ENCODE results near the gene RETN. TPM values are rescaled to one million over a fixed set of nuclear protein-coding genes. Genes with fewer than 3 reads are reported as not detected.

Gene RETN
- total and polyA plus RNA-seq, 10 donors = 5.4 to 60.6 (median 17.4) TPM

DNA sequence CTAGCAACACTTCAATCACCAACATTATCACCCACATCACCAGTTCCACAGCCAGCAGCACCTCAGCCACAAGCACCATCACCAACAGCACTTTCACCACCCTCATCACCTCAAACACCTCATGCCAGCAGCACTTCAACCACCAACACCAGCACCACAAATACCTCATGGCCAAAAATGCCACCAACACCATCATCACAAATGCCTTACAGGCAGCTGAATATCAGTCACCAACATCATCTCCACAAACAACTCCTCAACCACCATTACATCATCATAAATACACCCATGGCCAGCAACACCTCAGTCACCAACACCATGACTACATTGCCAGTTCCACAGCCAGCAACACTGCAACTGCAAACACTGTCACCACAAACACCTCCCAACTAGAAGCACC, 22.6 kb downstream of the RETN start:
- H3K27me3 ChIP-seq (replicated peaks in 1 of 7) = peaks cover 0 to 18% (median 0%) of the 10 kb centered on the region in 7 donors
- H3K4me3 ChIP-seq = no peak overlapping the region
- DNase-seq = no peak
- H3K36me3 ChIP-seq = peaks cover 0 to 15% (median 0%) of the 10 kb centered on the region in 6 donors
- intact Hi-C loops (cut with DNase I; ENCODE audit: low total_unique reads) = no loop called here
- peaks cover 6 to 50% (median 19%) of the 10 kb centered on the region in 6 donors for H3K4me1 ChIP-seq
- TF ChIP-seq POLR2A (IDR thresholded peaks at IDR 0.05) = no peak
- no peak for TF ChIP-seq POLR2AphosphoS5 (IDR thresholded peaks at IDR 0.05)
- no peak for TF ChIP-seq CTCF (IDR thresholded peaks at IDR 0.05 in 8 of 11, conservative IDR thresholded peaks at IDR 0.05 in 3 of 11)
- H3K9me3 ChIP-seq = no peaks in the 10 kb centered on the region
- peak overlapping the region in 1 of 8 donors; percentile 78 for H3K27ac ChIP-seq

DNA sequence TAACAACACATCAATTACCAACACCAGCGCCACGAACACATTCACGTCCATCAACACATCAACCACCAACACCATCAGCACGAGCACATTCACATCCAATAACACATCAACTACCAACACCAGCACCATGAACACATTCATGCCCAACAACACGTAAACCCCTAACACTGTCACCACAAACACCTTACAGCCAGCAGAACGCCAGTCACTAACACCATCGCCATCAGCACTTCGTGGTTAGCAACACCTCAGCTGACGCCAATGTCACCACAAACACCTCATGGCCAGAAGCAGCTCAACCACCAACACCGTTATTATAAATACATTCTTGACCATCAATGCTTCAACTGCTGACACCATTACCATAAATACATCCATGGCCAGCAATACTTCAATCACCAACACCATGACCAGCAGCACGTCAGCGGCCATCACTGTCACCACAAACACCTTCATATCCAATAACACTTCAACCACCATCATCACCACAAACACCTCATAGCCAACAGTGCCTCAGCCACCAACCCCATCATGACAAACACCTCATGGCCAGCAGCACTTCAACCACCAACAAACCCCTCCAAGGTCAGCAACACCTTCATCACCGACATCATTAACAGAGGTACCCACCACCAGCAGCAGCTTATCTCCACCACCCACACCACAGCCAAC, 23.7 kb downstream of the RETN start:
- H3K4me1 ChIP-seq = peaks cover 6 to 60% (median 19%) of the 10 kb centered on the region in 6 donors
- intact Hi-C loops (cut with DNase I; ENCODE audit: low total_unique reads) = no loop called here
- peak overlapping the region in 2 of 8 donors; percentile 16 to 78 for H3K27ac ChIP-seq
- WGBS, 5 donors = 61 to 78% (median 66%) methylated on average over 13 of the region's 13 CpGs
- peak overlapping the region in 1 of 8 donors; percentile 13 for H3K4me3 ChIP-seq
- H3K36me3 ChIP-seq = peaks cover 0 to 23% (median 0%) of the 10 kb centered on the region in 6 donors
- DNase-seq = no peak
- H3K27me3 ChIP-seq (replicated peaks in 1 of 7) = peaks cover 0 to 27% (median 0%) of the 10 kb centered on the region in 7 donors
- no peaks in the 10 kb centered on the region for H3K9me3 ChIP-seq
- no peak for TF ChIP-seq CTCF (IDR thresholded peaks at IDR 0.05 in 8 of 11, conservative IDR thresholded peaks at IDR 0.05 in 3 of 11)

- H3K9me3 ChIP-seq = no peaks in the 10 kb centered on the region
- H3K36me3 ChIP-seq = peaks cover 0 to 16% (median 0%) of the 10 kb centered on the region in 6 donors
- H3K4me1 ChIP-seq = peaks cover 6 to 73% (median 28%) of the 10 kb centered on the region in 6 donors
- H3K27ac ChIP-seq = peak overlapping the region in 6 of 8 donors; percentile 8 to 78 (median 40)
- TF ChIP-seq CTCF (IDR thresholded peaks at IDR 0.05 in 8 of 11, conservative IDR thresholded peaks at IDR 0.05 in 3 of 11) = no peak
- no peak for TF ChIP-seq POLR2A (IDR thresholded peaks at IDR 0.05)
- peak in 1 of 3 donors; percentile 9 for TF ChIP-seq POLR2AphosphoS5 (IDR thresholded peaks at IDR 0.05)
- intact Hi-C loops (cut with DNase I; ENCODE audit: low total_unique reads) = no loop called here
- no peak overlapping the region for H3K4me3 ChIP-seq
- peaks cover 0 to 36% (median 0%) of the 10 kb centered on the region in 7 donors for H3K27me3 ChIP-seq (replicated peaks in 1 of 7)
- WGBS, 5 donors = 38 to 69% (median 43%) methylated on average over 3 to 4 of the region's 4 CpGs
- DNase-seq = no peak
Observed at GRCh38 chr19:7694499-7694898, 25.6 kb downstream of the RETN start.

- H3K27me3 ChIP-seq (replicated peaks in 1 of 7) = peaks cover 0 to 25% (median 0%) of the 10 kb centered on the region in 7 donors
- peaks cover 6 to 97% (median 40%) of the 10 kb centered on the region in 6 donors for H3K4me1 ChIP-seq
- WGBS, 5 donors = 78 to 90% (median 84%) methylated on average over 10 of the region's 10 CpGs
- no peaks in the 10 kb centered on the region for H3K9me3 ChIP-seq
- peak overlapping the region in 1 of 8 donors; percentile 88 for H3K27ac ChIP-seq
- intact Hi-C loops (cut with DNase I; ENCODE audit: low total_unique reads) = no loop called here
- peaks cover 0 to 8% (median 0%) of the 10 kb centered on the region in 6 donors for H3K36me3 ChIP-seq
- peak overlapping the region in 1 of 8 donors; percentile 59 for H3K4me3 ChIP-seq
- TF ChIP-seq CTCF (IDR thresholded peaks at IDR 0.05 in 8 of 11, conservative IDR thresholded peaks at IDR 0.05 in 3 of 11) (no peak), POLR2AphosphoS5 (IDR thresholded peaks at IDR 0.05) (no peak), POLR2A (IDR thresholded peaks at IDR 0.05) (no peak)
- DNase-seq = no peak
Observed at GRCh38 chr19:7697721-7698287, 29.0 kb downstream of the RETN start.

All from spleen (tissue), 11 donors.